Endothelial cell (in vitro differentiated cells): ENCODE data around the gene ITFG2. TPM values are rescaled to one million over a fixed set of nuclear protein-coding genes. Genes with fewer than 3 reads are reported as not detected.
"Not testable (repeated sequence)": the region's sequence is repeated elsewhere in the genome, so short reads cannot be mapped to it uniquely, and the experiment has no call there.

ENCODE experiments used
- DNase-seq: peaks from one replicate; pipeline ENCODE4 v3.0.0; 2021; ENCODE audit warnings: low spot score
- H3K27ac Mint-ChIP-seq: one replicate; pipeline ENCODE4 v1.8.0; 2021; ENCODE audit warnings: mixed read lengths, inconsistent platforms; ENCODE audit not compliant: unreplicated experiment
- H3K27me3 Mint-ChIP-seq: one replicate; pipeline ENCODE4 v1.8.0; 2021; ENCODE audit warnings: mild to moderate bottlenecking, moderate library complexity, mixed read lengths, inconsistent platforms; ENCODE audit not compliant: unreplicated experiment
- H3K36me3 Mint-ChIP-seq: one replicate; pipeline ENCODE4 v1.8.0; 2021; ENCODE audit warnings: mild to moderate bottlenecking, low read depth, mixed read lengths, inconsistent platforms; ENCODE audit not compliant: unreplicated experiment
- H3K4me1 Mint-ChIP-seq: one replicate; pipeline ENCODE4 v1.8.0; 2021; ENCODE audit warnings: mild to moderate bottlenecking, mixed read lengths, inconsistent platforms; ENCODE audit not compliant: unreplicated experiment
- H3K4me3 Mint-ChIP-seq: one replicate; pipeline ENCODE4 v1.8.0; 2021; ENCODE audit warnings: mild to moderate bottlenecking, mixed read lengths, inconsistent platforms; ENCODE audit not compliant: unreplicated experiment
- H3K9me3 Mint-ChIP-seq: one replicate; pipeline ENCODE4 v1.8.0; 2021; ENCODE audit warnings: mixed read lengths, inconsistent platforms; ENCODE audit not compliant: unreplicated experiment
- total RNA-seq: library from RNA; stranded (reverse); fragmentation: NEBNext Ultra II Directional; extraction: Animal tissue kit (Norgen Biotek cat#: 25700); gene quantifications from one replicate; pipeline ENCODE4 v1.2.1, GENCODE V29; 2021; ENCODE audit not compliant: unreplicated experiment
- TF ChIP-seq, protein P1 (sequence below): fragments of 200-600 bp; sonication (generic); IDR thresholded peaks from one replicate; pipeline ENCODE4 v1.5.0; 2021; ENCODE audit warnings: antibody characterized with exemption; ENCODE audit not compliant: unreplicated experiment

The ITFG2 gene
- total RNA-seq, 1 donor from 2014 or later, result 16.3 TPM

GRCh38 chr12:2858334-2858733 is 45.9 kb downstream of the ITFG2 start:
- no peaks in the 10 kb centered on the region for H3K9me3 Mint-ChIP-seq
- H3K27ac Mint-ChIP-seq, result no peak overlapping the region
- no peak overlapping the region for H3K4me3 Mint-ChIP-seq
- H3K4me1 Mint-ChIP-seq, result no peaks in the 10 kb centered on the region
- DNase-seq, result no peak
- peaks cover 6% of the 10 kb centered on the region for H3K27me3 Mint-ChIP-seq
- TF ChIP-seq, protein P1, sequence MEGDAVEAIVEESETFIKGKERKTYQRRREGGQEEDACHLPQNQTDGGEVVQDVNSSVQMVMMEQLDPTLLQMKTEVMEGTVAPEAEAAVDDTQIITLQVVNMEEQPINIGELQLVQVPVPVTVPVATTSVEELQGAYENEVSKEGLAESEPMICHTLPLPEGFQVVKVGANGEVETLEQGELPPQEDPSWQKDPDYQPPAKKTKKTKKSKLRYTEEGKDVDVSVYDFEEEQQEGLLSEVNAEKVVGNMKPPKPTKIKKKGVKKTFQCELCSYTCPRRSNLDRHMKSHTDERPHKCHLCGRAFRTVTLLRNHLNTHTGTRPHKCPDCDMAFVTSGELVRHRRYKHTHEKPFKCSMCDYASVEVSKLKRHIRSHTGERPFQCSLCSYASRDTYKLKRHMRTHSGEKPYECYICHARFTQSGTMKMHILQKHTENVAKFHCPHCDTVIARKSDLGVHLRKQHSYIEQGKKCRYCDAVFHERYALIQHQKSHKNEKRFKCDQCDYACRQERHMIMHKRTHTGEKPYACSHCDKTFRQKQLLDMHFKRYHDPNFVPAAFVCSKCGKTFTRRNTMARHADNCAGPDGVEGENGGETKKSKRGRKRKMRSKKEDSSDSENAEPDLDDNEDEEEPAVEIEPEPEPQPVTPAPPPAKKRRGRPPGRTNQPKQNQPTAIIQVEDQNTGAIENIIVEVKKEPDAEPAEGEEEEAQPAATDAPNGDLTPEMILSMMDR, result no peak
- peaks cover 8% of the 10 kb centered on the region for H3K36me3 Mint-ChIP-seq

DNA sequence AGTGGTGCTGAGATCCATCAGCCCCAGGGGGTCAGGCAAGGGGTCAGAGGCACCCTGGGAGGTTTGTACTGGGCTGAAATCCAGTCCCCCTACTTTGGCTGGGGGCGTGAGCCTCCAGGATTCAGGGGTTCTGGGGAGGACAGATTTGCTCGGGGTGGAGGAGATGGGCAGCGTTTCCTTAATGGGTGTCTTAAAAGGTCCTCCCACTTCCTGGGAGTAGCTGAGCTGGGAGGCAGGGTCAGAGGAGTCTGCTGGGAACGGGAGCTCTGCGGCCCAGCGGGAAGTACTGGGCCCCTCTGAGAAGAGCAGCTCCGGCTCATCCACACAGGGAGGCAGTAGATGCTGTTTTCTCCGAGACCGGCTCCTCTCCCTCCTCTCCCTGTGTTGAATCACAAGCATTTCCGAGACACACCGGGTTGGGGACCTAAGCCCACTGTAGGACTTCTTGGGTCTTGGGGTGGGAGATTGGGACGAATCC is 46.5 kb downstream of the ITFG2 start:
- DNase-seq, result no peak
- H3K9me3 Mint-ChIP-seq, result no peaks in the 10 kb centered on the region
- TF ChIP-seq, protein P1, result no peak
- peaks cover 10% of the 10 kb centered on the region for H3K36me3 Mint-ChIP-seq
- no peak overlapping the region for H3K4me3 Mint-ChIP-seq
- H3K27me3 Mint-ChIP-seq, result peaks cover 6% of the 10 kb centered on the region
- H3K4me1 Mint-ChIP-seq, result no peaks in the 10 kb centered on the region
- H3K27ac Mint-ChIP-seq, result no peak overlapping the region

DNA sequence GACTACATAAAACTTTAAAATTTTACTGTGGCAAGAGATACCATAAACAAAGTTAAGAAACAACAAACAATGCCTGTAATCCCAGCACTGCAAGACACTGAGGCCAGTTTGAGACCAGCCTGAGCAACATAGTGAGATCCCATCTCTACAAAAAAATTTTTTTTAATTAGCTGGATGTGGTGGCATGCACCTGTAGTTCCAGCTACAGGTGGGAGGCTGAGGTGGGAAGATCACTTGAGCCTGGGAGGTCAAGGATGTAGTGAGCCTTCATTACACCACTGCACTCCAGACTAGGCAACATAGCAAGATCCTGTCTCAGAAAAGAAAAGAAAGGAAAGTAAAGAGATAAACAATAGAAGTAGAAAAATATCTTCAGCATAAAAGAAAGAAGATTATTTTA is 47.7 kb downstream of the ITFG2 start:
- Mint-ChIP-seq H3K4me3 (no peak overlapping the region), H3K27me3 (peaks cover 6% of the 10 kb centered on the region), H3K27ac (no peak overlapping the region), H3K4me1 (no peaks in the 10 kb centered on the region), H3K9me3 (no peaks in the 10 kb centered on the region), H3K36me3 (peaks cover 17% of the 10 kb centered on the region)
- DNase-seq, result no peak
- TF ChIP-seq, protein P1, result no peak

GRCh38 chr12:2862876-2863275 is 50.4 kb downstream of the ITFG2 start:
- DNase-seq, result no peak
- TF ChIP-seq, protein P1, result no peak

DNA sequence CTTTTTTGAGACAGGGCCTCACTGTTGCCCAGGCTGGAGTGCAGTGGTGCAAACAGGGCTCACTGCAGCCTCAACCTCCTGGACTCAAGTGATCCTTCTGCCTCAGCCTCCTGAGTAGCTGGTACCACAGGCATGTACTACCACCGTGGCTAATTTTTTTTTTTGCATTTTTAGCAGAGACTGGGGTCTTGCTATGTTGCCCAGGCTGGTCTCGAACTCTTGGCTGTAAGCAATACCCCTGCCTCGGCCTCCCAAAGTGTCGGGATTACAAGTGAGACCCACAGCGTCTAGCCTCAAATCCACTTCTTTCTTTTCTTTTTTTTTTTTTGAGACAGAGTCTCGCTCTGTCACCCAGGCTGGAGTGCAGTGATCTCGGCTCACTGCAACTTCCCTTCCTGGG is 50.9 kb downstream of the ITFG2 start:
- not testable (repeated sequence) for H3K27me3 Mint-ChIP-seq, H3K4me1 Mint-ChIP-seq
- peaks cover 20% of the 10 kb centered on the region for H3K36me3 Mint-ChIP-seq

More at GRCh38 chr12:2862876-2863275, 50.4 kb downstream of the ITFG2 start:
- peaks cover 17% of the 10 kb centered on the region for H3K36me3 Mint-ChIP-seq
- H3K4me1 Mint-ChIP-seq, result no peaks in the 10 kb centered on the region
- H3K9me3 Mint-ChIP-seq, result no peaks in the 10 kb centered on the region
- no peak overlapping the region for H3K27ac Mint-ChIP-seq
- H3K27me3 Mint-ChIP-seq, result no peaks in the 10 kb centered on the region
- H3K4me3 Mint-ChIP-seq, result no peak overlapping the region

More for the DNA sequence above, 50.9 kb downstream of the ITFG2 start:
- H3K27ac Mint-ChIP-seq, H3K4me3 Mint-ChIP-seq, H3K9me3 Mint-ChIP-seq, DNase-seq: not testable (repeated sequence)
